GM20431 (cell line): Measurements from ENCODE around the gene ADRB2.
"Not testable (repeated sequence)": the region's sequence is repeated elsewhere in the genome, so short reads cannot be mapped to it uniquely, and the experiment has no call there.

Experiments used
- in situ Hi-C: fragments of 300-500 bp; cut with MseI, MboI; formaldehyde crosslinking; loops from one replicate; pipeline ENCODE4 v1.15.0; 2020; ENCODE audit warnings: low sequenced_read_pairs; ENCODE audit not compliant: unreplicated experiment

Gene ADRB2

GRCh38 chr5:148826053-148826738 lies at the start of gene ADRB2:
Gene ADRB2 (plus strand): TSS chr5:148826611. CDS start chr5:148826832, 221 bp downstream.
- in situ Hi-C loops: no loop called here

GRCh38 chr5:148776780-148777179 lies 49.6 kb upstream of the ADRB2 start:
- in situ Hi-C loops: no loop called here

GRCh38 chr5:148778882-148779281 lies 47.5 kb upstream of the ADRB2 start:
- in situ Hi-C loops: no loop called here

- in situ Hi-C loops: no loop called here
Measured at GRCh38 chr5:148780711-148781110, 45.7 kb upstream of the ADRB2 start.

GRCh38 chr5:148781766-148782165 lies 44.6 kb upstream of the ADRB2 start:
- in situ Hi-C loops: no loop called here

GRCh38 chr5:148785223-148785622 lies 41.2 kb upstream of the ADRB2 start:
- in situ Hi-C loops: no loop called here

GRCh38 chr5:148786456-148786855 lies 40.0 kb upstream of the ADRB2 start:
- in situ Hi-C loops: no loop called here

GRCh38 chr5:148788636-148789035 lies 37.8 kb upstream of the ADRB2 start:
- in situ Hi-C loops: no loop called here

GRCh38 chr5:148790545-148791333 lies 35.7 kb upstream of the ADRB2 start:
- in situ Hi-C loops: no loop called here

GRCh38 chr5:148791334-148791667 lies 35.1 kb upstream of the ADRB2 start:
- in situ Hi-C loops: no loop called here

- in situ Hi-C loops: no loop called here
Measured at GRCh38 chr5:148791696-148792095, 34.7 kb upstream of the ADRB2 start.

GRCh38 chr5:148792744-148793143 lies 33.7 kb upstream of the ADRB2 start:
- in situ Hi-C loops: no loop called here

- in situ Hi-C loops: no loop called here
Measured at GRCh38 chr5:148793261-148793660, 33.1 kb upstream of the ADRB2 start.

- in situ Hi-C loops: no loop called here
Measured at GRCh38 chr5:148794275-148794674, 32.1 kb upstream of the ADRB2 start.

GRCh38 chr5:148794729-148795561 lies 31.5 kb upstream of the ADRB2 start:
- in situ Hi-C loops: no loop called here

- in situ Hi-C loops: no loop called here
Measured at GRCh38 chr5:148796936-148797335, 29.5 kb upstream of the ADRB2 start.

GRCh38 chr5:148798786-148799185 lies 27.6 kb upstream of the ADRB2 start:
- in situ Hi-C loops: no loop called here

- in situ Hi-C loops: no loop called here
Measured at GRCh38 chr5:148799737-148800527, 26.5 kb upstream of the ADRB2 start.

GRCh38 chr5:148801682-148802276 lies 24.6 kb upstream of the ADRB2 start:
- in situ Hi-C loops: no loop called here

GRCh38 chr5:148803451-148803850 lies 23.0 kb upstream of the ADRB2 start:
- in situ Hi-C loops: not testable (repeated sequence)
